Measurements from ENCODE around the gene FAM210A.

FAM210A gene

DNA sequence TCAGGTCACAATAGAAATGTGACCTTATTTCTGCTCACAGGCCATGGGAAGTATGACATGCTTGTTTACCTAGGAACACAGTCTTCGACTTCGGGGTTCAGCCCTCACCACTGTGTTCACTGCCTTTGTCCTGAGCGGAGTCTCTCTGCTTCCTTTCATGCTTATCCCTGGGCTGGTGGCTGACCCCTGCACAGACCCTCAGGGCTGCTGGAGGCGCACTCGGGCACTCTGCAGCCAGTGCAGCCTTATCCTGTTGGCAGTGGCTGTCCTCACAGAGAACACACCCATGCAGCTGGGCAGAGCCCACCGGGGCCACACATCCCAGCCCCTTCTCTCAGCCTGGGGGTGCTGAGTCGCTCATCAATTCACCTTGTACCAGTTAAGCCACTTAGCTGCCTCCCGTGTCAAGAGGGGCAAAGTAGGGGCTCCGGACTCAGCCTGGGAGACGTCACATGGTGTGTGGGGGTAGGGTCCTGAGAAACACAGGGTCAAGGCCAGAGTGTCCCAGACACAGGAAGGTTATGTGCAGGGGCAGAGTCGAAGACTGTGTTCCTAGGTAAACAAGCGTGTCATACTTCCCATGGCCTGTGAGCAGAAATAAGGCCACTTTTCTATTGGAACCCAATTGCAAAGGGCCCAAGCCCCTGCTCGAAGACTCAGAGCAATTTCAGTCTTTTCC is 107.5 kb downstream of the FAM210A start:
- H3K9ac ChIP-seq (ENCODE audit: low read length): no peak overlapping the region
- H3K4me3 ChIP-seq (ENCODE audit: low read depth in 1 of 2, low read length in 2 of 2): no peak overlapping the region
- no peaks in the 10 kb centered on the region for H3K4me1 ChIP-seq (ENCODE audit: insufficient read depth, low read length)
- H3K9me3 ChIP-seq (ENCODE audit: low read length): no peaks in the 10 kb centered on the region
- no peaks in the 10 kb centered on the region for H3K36me3 ChIP-seq (ENCODE audit: insufficient read depth, low read length)
- H3K27ac ChIP-seq (ENCODE audit: low read depth, low read length): no peak overlapping the region
- no peaks in the 10 kb centered on the region for H3K27me3 ChIP-seq (ENCODE audit: control insufficient read depth in 1 of 2, insufficient read depth in 2 of 2, low read length in 2 of 2)

DNA sequence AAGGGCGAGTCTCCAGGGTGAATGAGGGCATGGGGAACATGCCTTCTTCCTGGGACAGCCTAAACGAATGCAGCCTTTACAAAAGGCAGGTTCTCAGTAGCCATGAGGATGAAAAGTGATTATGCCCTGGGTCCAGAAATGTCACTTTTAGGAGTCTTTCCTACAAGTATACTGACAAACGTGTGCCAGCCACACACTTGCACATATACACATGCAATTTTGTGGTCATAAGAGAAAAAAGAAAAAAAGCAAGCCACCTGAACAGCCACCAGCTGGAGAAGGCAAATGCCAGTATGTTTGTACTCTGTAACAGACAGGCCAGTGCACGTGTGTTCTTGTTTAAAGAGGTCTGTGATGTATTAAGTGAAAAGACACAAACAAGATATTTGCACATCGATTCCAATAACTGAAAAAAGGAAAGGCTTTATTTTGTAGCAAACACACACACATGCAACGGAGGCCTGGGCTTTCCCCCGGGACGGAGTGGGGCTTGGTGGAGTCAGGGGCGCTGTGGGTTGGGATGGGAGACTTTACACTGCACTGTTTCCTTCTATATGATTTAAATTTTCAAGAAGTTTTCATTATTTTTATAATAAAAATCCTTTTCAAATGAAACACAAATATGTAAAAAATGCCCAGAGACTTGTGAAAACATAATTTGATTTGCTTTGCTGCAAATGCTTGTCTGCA is 108.4 kb downstream of the FAM210A start:
- Histone ChIP-seq H3K27ac (ENCODE audit: low read depth, low read length) (no peak overlapping the region), H3K36me3 (ENCODE audit: insufficient read depth, low read length) (no peaks in the 10 kb centered on the region), H3K9ac (ENCODE audit: low read length) (no peak overlapping the region), H3K4me1 (ENCODE audit: insufficient read depth, low read length) (no peaks in the 10 kb centered on the region), H3K27me3 (ENCODE audit: control insufficient read depth in 1 of 2, insufficient read depth in 2 of 2, low read length in 2 of 2) (no peaks in the 10 kb centered on the region), H3K9me3 (ENCODE audit: low read length) (no peaks in the 10 kb centered on the region), H3K4me3 (ENCODE audit: low read depth in 1 of 2, low read length in 2 of 2) (no peak overlapping the region)

DNA sequence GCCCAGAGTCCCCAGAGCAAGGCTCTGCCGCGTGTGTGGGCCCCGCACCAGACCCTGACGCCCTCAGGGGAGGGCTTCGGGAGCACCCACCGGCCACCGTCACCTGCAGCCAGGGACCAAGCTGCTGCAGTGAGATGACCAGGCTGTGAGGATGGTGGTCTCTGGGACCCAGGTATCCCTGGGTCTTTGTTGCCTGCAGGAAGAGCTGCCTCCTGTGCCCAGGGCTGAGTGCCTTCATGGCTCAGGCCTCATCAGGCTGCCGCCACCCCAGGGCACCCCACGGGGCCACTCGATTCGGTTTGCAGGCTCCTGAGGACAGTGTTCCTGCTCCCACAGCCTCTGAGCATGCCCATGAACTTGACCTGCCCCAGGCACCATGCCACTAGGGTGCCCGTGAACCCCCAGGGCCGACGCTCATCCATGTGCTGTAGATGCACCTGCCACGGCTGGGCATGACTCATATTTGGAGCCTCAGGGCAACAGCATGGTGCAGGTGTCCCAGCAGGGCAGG is 109.8 kb downstream of the FAM210A start:
- H3K4me3 ChIP-seq (ENCODE audit: low read depth in 1 of 2, low read length in 2 of 2): no peak overlapping the region
- no peaks in the 10 kb centered on the region for H3K36me3 ChIP-seq (ENCODE audit: insufficient read depth, low read length)
- H3K4me1 ChIP-seq (ENCODE audit: insufficient read depth, low read length): no peaks in the 10 kb centered on the region
- no peaks in the 10 kb centered on the region for H3K9me3 ChIP-seq (ENCODE audit: low read length)
- no peak overlapping the region for H3K9ac ChIP-seq (ENCODE audit: low read length)
- no peak overlapping the region for H3K27ac ChIP-seq (ENCODE audit: low read depth, low read length)
- no peaks in the 10 kb centered on the region for H3K27me3 ChIP-seq (ENCODE audit: control insufficient read depth in 1 of 2, insufficient read depth in 2 of 2, low read length in 2 of 2)

DNA sequence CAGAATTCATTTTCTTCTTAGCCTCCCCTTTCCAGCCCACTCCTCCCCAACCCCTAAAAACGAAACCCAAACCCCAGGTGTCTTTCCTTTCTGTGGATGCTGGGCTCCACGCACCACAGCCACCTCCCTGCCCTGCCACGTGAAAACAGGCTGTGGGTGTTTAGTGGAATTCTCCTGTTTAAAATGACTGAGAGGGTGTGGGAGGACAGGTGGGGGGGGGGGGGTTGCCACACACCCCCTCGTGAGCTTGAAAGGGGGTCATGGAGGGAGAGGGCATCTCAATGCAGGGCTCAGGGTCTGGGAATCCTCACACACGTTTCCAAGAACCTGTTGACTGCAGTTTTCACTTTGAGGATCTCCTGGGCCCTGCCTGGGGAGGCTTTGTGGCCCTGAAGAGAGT is 110.3 kb downstream of the FAM210A start:
- peaks cover 3% of the 10 kb centered on the region for H3K4me1 ChIP-seq (ENCODE audit: insufficient read depth, low read length)
- H3K9me3 ChIP-seq (ENCODE audit: low read length): no peaks in the 10 kb centered on the region
- H3K36me3 ChIP-seq (ENCODE audit: insufficient read depth, low read length): no peaks in the 10 kb centered on the region
- H3K4me3 ChIP-seq (ENCODE audit: low read depth in 1 of 2, low read length in 2 of 2): no peak overlapping the region
- H3K27me3 ChIP-seq (ENCODE audit: control insufficient read depth in 1 of 2, insufficient read depth in 2 of 2, low read length in 2 of 2): no peaks in the 10 kb centered on the region
- H3K27ac ChIP-seq (ENCODE audit: low read depth, low read length): no peak overlapping the region
- no peak overlapping the region for H3K9ac ChIP-seq (ENCODE audit: low read length)

DNA sequence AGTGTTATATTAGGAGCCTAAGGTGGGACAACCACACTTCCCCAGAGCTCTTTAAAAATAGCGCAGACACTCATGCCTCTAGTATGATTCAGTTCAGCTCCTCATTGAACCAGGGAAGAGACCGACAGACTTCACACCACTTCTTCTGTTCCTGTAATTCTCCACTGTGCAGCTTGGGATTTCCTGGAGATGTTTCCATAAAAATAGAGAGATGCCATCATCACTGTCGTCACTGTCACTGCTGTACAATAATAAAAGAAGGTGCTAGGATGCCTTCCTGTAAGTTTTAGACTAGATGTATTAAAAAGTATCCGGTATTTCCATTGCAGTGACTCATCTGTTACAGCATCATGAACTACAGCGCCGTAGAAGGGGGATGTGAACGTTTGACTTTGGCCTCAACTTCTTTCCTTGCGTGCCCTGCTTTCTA is 110.9 kb downstream of the FAM210A start:
- no peaks in the 10 kb centered on the region for H3K9me3 ChIP-seq (ENCODE audit: low read length)
- no peak overlapping the region for H3K9ac ChIP-seq (ENCODE audit: low read length)
- no peaks in the 10 kb centered on the region for H3K36me3 ChIP-seq (ENCODE audit: insufficient read depth, low read length)
- H3K27ac ChIP-seq (ENCODE audit: low read depth, low read length): no peak overlapping the region
- H3K4me1 ChIP-seq (ENCODE audit: insufficient read depth, low read length): peaks cover 9% of the 10 kb centered on the region
- H3K4me3 ChIP-seq (ENCODE audit: low read depth in 1 of 2, low read length in 2 of 2): no peak overlapping the region
- H3K27me3 ChIP-seq (ENCODE audit: control insufficient read depth in 1 of 2, insufficient read depth in 2 of 2, low read length in 2 of 2): no peaks in the 10 kb centered on the region

DNA sequence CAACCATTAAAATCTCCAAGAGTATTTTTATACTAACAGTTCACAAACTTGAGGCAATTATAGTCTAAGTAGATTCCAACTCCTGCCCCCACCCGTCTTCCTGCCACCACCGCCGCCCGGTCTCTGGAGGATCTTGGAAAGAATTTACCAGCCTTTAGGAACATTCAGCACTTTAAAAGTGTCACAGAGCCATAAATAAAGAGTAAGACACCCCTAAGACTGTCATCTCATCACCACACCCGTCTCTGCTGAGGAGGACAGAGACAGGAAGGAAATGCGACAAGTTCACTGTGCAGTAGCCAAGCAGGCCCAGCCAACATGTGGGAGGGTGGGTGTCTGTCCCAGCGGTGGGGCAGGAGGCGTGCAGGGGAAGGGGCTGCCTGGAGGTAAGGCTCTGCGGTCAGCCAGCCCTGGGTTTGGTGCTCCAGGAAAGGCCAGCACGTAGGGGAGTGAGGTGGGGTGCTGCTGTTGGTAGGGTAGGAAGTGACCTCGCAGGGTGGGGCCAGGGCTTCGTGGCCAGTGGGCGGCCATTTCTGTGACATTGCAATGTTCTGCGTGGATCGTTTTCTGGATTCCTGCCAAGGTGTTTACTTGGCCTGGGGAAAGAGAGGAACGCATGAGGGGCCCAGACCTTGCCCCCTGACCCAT is 111.6 kb downstream of the FAM210A start:
- no peak overlapping the region for H3K4me3 ChIP-seq (ENCODE audit: low read depth in 1 of 2, low read length in 2 of 2)
- no peaks in the 10 kb centered on the region for H3K9me3 ChIP-seq (ENCODE audit: low read length)
- H3K27me3 ChIP-seq (ENCODE audit: control insufficient read depth in 1 of 2, insufficient read depth in 2 of 2, low read length in 2 of 2): no peaks in the 10 kb centered on the region
- H3K9ac ChIP-seq (ENCODE audit: low read length): no peak overlapping the region
- no peaks in the 10 kb centered on the region for H3K36me3 ChIP-seq (ENCODE audit: insufficient read depth, low read length)
- peaks cover 11% of the 10 kb centered on the region for H3K4me1 ChIP-seq (ENCODE audit: insufficient read depth, low read length)
- H3K27ac ChIP-seq (ENCODE audit: low read depth, low read length): no peak overlapping the region

DNA sequence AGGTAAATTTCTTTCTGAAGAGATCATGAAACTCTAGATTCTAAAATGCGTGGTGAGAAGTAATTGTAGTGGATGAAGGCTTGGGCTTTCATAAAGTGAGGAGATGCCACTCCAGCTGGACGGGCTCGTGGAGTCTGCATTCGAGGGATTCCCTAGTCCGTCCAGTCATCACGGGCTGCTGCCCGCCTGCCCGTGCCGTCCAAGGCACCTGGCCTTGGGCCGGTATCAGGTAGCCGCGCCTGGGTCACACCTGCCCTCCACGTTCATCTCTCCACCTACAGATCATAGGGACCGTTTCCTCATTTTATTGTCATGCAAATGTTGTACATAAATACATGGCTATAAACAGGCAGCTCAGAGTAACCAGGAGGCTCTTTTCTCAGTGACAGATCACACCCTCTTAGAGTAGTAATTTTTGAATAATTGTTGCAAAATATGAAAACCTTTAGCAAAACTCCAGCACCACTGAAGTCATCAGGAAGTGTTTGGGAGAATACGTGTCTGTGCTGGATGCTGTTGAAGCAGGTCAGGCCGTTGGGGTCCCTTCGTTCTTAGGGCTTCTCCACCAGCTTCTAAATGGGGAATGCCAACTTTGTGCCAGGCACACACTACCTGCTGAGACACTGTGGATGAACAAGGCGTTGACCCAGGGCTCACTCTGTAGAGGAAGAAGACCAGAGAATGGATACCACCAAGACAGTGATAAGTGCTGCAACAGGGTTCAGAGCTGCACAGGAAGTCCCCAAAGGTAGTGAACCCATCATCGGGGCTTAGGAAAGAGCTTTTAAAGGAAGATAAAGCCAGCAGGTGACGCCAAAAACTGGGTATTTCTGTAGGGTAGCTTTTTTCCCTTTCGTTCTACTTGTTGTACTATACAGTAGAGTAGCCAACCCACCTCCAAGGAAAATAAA is 112.5 kb downstream of the FAM210A start:
- no peaks in the 10 kb centered on the region for H3K27me3 ChIP-seq (ENCODE audit: control insufficient read depth in 1 of 2, insufficient read depth in 2 of 2, low read length in 2 of 2)
- no peaks in the 10 kb centered on the region for H3K36me3 ChIP-seq (ENCODE audit: insufficient read depth, low read length)
- no peak overlapping the region for H3K4me3 ChIP-seq (ENCODE audit: low read depth in 1 of 2, low read length in 2 of 2)
- H3K9ac ChIP-seq (ENCODE audit: low read length): no peak overlapping the region
- H3K27ac ChIP-seq (ENCODE audit: low read depth, low read length): no peak overlapping the region
- H3K9me3 ChIP-seq (ENCODE audit: low read length): no peaks in the 10 kb centered on the region
- H3K4me1 ChIP-seq (ENCODE audit: insufficient read depth, low read length): peaks cover 11% of the 10 kb centered on the region
